Mesendoderm (in vitro differentiated cells): Measurements from ENCODE around the gene CYP11A1.
A peak's percentile ranks its signal among the peaks of the same experiment; 100 is the strongest.

ENCODE experiments used
- DNase-seq: peaks from one replicate; pipeline ENCODE4 v3.0.0; 2013
- H2AK5ac ChIP-seq: 2 replicates; pipeline ENCODE4 v1.6.1; 2013; ENCODE audit warnings: low read length, inconsistent platforms
- H2BK120ac ChIP-seq: 2 replicates; pipeline ENCODE4 v1.6.1; 2013; ENCODE audit warnings: low read depth, mild to moderate bottlenecking, low read length, moderate library complexity, mixed read lengths
- H2BK15ac ChIP-seq: replicated peaks from 2 replicates; pipeline ENCODE4 v1.6.1; 2013; ENCODE audit warnings: low read depth, mild to moderate bottlenecking, moderate library complexity
- H2BK5ac ChIP-seq: 2 replicates; pipeline ENCODE4 v1.6.1; 2013; ENCODE audit warnings: low read length, inconsistent platforms
- H3K18ac ChIP-seq: 2 replicates; pipeline ENCODE4 v1.6.1; 2013; ENCODE audit warnings: mild to moderate bottlenecking, low read length, mixed read lengths
- H3K23ac ChIP-seq: one replicate; pipeline ENCODE4 v1.6.1; 2013; ENCODE audit warnings: low read length
- H3K27ac ChIP-seq: 2 replicates; pipeline ENCODE4 v1.5.1; 2013; ENCODE audit warnings: low read depth, mild to moderate bottlenecking, inconsistent platforms, low read length, moderate library complexity
- H3K27me3 ChIP-seq: 2 replicates; pipeline ENCODE4 v1.6.1; 2013; ENCODE audit warnings: low read length, control low read depth, mild to moderate bottlenecking, inconsistent platforms; ENCODE audit not compliant: insufficient read depth, poor library complexity
- H3K36me3 ChIP-seq: 2 replicates; pipeline ENCODE4 v1.6.1; 2013; ENCODE audit warnings: low read length, inconsistent platforms; ENCODE audit not compliant: control insufficient read depth, insufficient read depth
- H3K4ac ChIP-seq: one replicate; pipeline ENCODE4 v1.6.1; 2013; ENCODE audit warnings: low read depth, mild to moderate bottlenecking, low read length, moderate library complexity
- H3K4me1 ChIP-seq: 2 replicates; pipeline ENCODE4 v1.6.1; 2013; ENCODE audit warnings: low read depth, low read length, inconsistent platforms; ENCODE audit not compliant: control insufficient read depth
- H3K4me2 ChIP-seq: 2 replicates; pipeline ENCODE4 v1.6.1; 2013; ENCODE audit warnings: low read length
- H3K4me3 ChIP-seq: 2 replicates; pipeline ENCODE4 v1.5.1; 2013; ENCODE audit warnings: mild to moderate bottlenecking, low read length
- H3K56ac ChIP-seq: one replicate; pipeline ENCODE4 v1.6.1; 2013; ENCODE audit warnings: low read length
- H3K79me1 ChIP-seq: 2 replicates; pipeline ENCODE4 v1.6.1; 2013; ENCODE audit warnings: low read length, inconsistent platforms
- H3K79me2 ChIP-seq: 2 replicates; pipeline ENCODE4 v1.6.1; 2013; ENCODE audit warnings: mild to moderate bottlenecking, low read length; ENCODE audit not compliant: control insufficient read depth, insufficient read depth
- H3K9ac ChIP-seq: 2 replicates; pipeline ENCODE4 v1.6.1; 2013; ENCODE audit warnings: low read length, inconsistent platforms
- H4K5ac ChIP-seq: one replicate; pipeline ENCODE4 v1.6.1; 2013; ENCODE audit warnings: low read length
- H4K8ac ChIP-seq: one replicate; pipeline ENCODE4 v1.6.1; 2013; ENCODE audit warnings: low read depth, mild to moderate bottlenecking, control low read depth, low read length, moderate library complexity
- WGBS: extraction: QIAGEN DNeasy Blood & Tissue Kit; methylation state at CpG from one replicate; pipeline ENCODE4 v1.1.7; 2013; ENCODE audit warnings: low lambda C conversion rate, missing lambda C conversion rate; ENCODE audit not compliant: insufficient coverage; ENCODE audit errors: extremely low coverage; 5-methylcytosine and 5-hydroxymethylcytosine counted together

Gene CYP11A1

GRCh38 chr15:74320352-74321247, 46.8 kb downstream of the CYP11A1 start:
- Histone ChIP-seq H3K27ac (no peak overlapping the region), H3K79me2 (no peaks in the 10 kb centered on the region), H3K18ac (no peak overlapping the region), H3K4ac (peak overlapping the region; percentile 29), H3K79me1 (no peaks in the 10 kb centered on the region), H3K23ac (no peak overlapping the region), H3K4me3 (no peak overlapping the region), H4K8ac (no peak overlapping the region), H2AK5ac (no peak overlapping the region), H2BK5ac (no peak overlapping the region), H3K9ac (no peak overlapping the region), H3K56ac (peak overlapping the region; percentile 81), H3K4me2 (no peak overlapping the region), H2BK15ac (no peak overlapping the region), H3K36me3 (no peaks in the 10 kb centered on the region), H4K5ac (no peak overlapping the region), H2BK120ac (no peak overlapping the region), H3K4me1 (peaks cover 3% of the 10 kb centered on the region), H3K27me3 (no peaks in the 10 kb centered on the region)
- no CpG with 5 or more reads among the region's 10 CpGs for WGBS
- DNase-seq, result peak; percentile 67

DNA sequence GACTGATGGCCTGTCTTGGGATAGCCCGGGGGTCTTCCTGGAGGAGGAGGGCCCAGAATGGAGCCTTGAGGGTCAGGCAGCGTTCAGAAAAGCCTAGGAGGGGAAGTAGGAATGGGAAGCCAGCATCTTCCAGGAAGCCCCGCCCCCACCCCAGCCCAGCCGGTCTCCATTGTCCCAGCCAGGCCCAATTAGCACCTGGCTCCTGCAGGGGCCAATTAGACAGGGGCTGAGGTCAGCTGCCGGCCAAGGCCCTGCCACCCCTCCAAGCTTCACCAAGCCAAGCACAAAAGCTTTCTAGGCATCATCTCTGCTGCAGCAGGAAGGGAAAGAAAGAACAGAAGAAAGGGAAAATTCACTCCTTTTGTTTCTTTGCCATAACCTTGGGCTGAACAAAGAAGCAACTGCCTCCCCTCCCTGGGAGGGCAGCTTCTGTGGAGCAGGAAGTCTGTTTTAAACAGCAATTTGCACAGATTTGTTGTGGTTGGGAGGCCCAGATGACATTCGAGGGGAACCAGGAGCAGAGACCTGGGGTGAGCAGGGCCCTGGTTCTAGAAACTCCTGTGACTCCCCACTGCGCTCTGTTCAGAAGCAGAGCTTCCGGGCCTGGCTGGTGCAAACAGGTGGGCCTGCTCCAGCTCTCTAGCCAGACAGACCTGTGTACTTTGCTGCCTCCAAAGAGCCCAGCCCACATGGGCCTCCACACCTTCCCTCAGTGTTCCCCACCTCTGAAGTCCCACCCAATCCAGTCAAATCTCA, 47.7 kb downstream of the CYP11A1 start:
- no peaks in the 10 kb centered on the region for H3K79me2 ChIP-seq
- H3K18ac ChIP-seq, result no peak overlapping the region
- no peak overlapping the region for H4K5ac ChIP-seq
- H2BK5ac ChIP-seq, result no peak overlapping the region
- no peak overlapping the region for H2BK15ac ChIP-seq
- no peak overlapping the region for H4K8ac ChIP-seq
- H3K4me3 ChIP-seq, result no peak overlapping the region
- no CpG with 5 or more reads among the region's 8 CpGs for WGBS
- peak overlapping the region; percentile 29 for H3K4ac ChIP-seq
- H3K79me1 ChIP-seq, result no peaks in the 10 kb centered on the region
- no peak overlapping the region for H3K27ac ChIP-seq
- H3K27me3 ChIP-seq, result no peaks in the 10 kb centered on the region
- no peak overlapping the region for H3K4me2 ChIP-seq
- DNase-seq, result peak; percentile 91
- no peaks in the 10 kb centered on the region for H3K36me3 ChIP-seq
- H3K56ac ChIP-seq, result peak overlapping the region; percentile 81
- no peak overlapping the region for H3K9ac ChIP-seq
- H3K4me1 ChIP-seq, result peaks cover 8% of the 10 kb centered on the region
- H2BK120ac ChIP-seq, result no peak overlapping the region
- no peak overlapping the region for H2AK5ac ChIP-seq
- no peak overlapping the region for H3K23ac ChIP-seq

GRCh38 chr15:74319138-74319460, 48.3 kb downstream of the CYP11A1 start:
- no CpG with 5 or more reads among the region's 5 CpGs for WGBS
- H3K27ac ChIP-seq, result no peak overlapping the region
- H2BK120ac ChIP-seq, result no peak overlapping the region
- H3K79me2 ChIP-seq, result no peaks in the 10 kb centered on the region
- no peaks in the 10 kb centered on the region for H3K79me1 ChIP-seq
- H3K4me1 ChIP-seq, result peaks cover 8% of the 10 kb centered on the region
- H4K8ac ChIP-seq, result no peak overlapping the region
- no peak overlapping the region for H3K18ac ChIP-seq
- H3K36me3 ChIP-seq, result no peaks in the 10 kb centered on the region
- H3K4me3 ChIP-seq, result no peak overlapping the region
- no peak overlapping the region for H2BK15ac ChIP-seq
- H3K4ac ChIP-seq, result no peak overlapping the region
- H2BK5ac ChIP-seq, result no peak overlapping the region
- H3K4me2 ChIP-seq, result no peak overlapping the region
- no peak overlapping the region for H3K23ac ChIP-seq
- no peaks in the 10 kb centered on the region for H3K27me3 ChIP-seq
- DNase-seq, result no peak
- no peak overlapping the region for H3K9ac ChIP-seq
- no peak overlapping the region for H4K5ac ChIP-seq
- no peak overlapping the region for H2AK5ac ChIP-seq
- no peak overlapping the region for H3K56ac ChIP-seq

DNA sequence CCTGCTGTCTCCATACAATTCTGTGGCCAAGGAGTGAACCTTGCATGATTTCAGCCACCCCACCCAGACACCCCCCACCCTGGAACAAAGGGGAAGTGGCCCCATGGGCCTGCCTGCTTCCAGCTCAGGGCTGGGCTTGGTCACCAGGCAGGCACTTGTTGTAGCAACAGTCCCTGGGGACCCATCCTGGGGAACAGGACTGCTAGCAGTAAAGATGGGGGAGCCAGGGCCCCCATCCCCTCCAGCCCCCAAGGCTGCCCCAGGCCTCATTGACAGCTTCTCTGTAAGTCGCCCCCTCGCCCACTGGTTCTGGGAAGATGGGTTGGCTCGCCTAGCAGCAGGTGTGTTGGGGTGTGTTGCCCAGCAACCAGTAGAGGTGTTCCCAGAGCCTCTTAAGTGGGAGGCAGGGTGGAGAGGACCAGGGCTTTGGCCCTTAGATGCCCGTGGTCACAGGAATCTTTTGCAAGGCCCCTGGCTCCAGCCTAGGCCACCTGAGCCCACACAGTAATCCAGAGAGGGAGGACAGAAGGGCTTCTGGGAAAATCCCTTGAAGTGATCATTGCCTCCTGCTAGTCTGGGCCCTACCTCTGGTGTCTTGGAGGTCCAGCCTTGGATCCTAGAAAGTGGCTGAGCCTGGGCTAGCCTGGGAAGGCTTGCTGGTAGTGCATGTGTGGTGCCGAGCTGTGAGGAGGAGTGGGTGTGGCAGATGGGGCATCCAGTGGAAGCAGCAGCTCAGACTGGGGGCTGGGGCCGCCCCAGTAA, 48.9 kb downstream of the CYP11A1 start:
- Histone ChIP-seq H4K5ac (no peak overlapping the region), H3K23ac (no peak overlapping the region), H3K4me3 (no peak overlapping the region), H2AK5ac (no peak overlapping the region), H3K56ac (no peak overlapping the region), H3K4me1 (peaks cover 8% of the 10 kb centered on the region), H2BK15ac (no peak overlapping the region), H3K4me2 (no peak overlapping the region), H3K27me3 (no peaks in the 10 kb centered on the region), H3K79me2 (no peaks in the 10 kb centered on the region), H2BK120ac (no peak overlapping the region), H3K4ac (no peak overlapping the region), H3K36me3 (no peaks in the 10 kb centered on the region), H3K18ac (no peak overlapping the region), H3K27ac (no peak overlapping the region), H2BK5ac (no peak overlapping the region), H4K8ac (no peak overlapping the region), H3K79me1 (no peaks in the 10 kb centered on the region), H3K9ac (no peak overlapping the region)
- WGBS, result no CpG with 5 or more reads among the region's 6 CpGs
- peak; percentile 50 for DNase-seq

GRCh38 chr15:74317820-74318375, 49.5 kb downstream of the CYP11A1 start:
- Histone ChIP-seq H3K9ac (no peak overlapping the region), H3K56ac (peak overlapping the region; percentile 34), H3K4me2 (no peak overlapping the region), H2AK5ac (peak overlapping the region; percentile 65), H3K23ac (no peak overlapping the region), H2BK120ac (no peak overlapping the region), H3K36me3 (no peaks in the 10 kb centered on the region), H3K4me3 (no peak overlapping the region), H4K8ac (no peak overlapping the region), H3K27me3 (no peaks in the 10 kb centered on the region), H3K79me1 (no peaks in the 10 kb centered on the region), H3K4ac (no peak overlapping the region), H2BK15ac (no peak overlapping the region), H3K18ac (no peak overlapping the region), H3K4me1 (peaks cover 8% of the 10 kb centered on the region), H3K79me2 (no peaks in the 10 kb centered on the region), H2BK5ac (no peak overlapping the region), H3K27ac (no peak overlapping the region), H4K5ac (no peak overlapping the region)
- peak; percentile 77 for DNase-seq
- WGBS, result no CpG with 5 or more reads among the region's 8 CpGs
